Upper lobe of left lung (tissue), 6 donors: ENCODE results near the gene SCLY. TPM values are rescaled to one million over a fixed set of nuclear protein-coding genes. Genes with fewer than 3 reads are reported as not detected.

Source experiments
- ATAC-seq, 2 donors: fragments of 200-7000 bp; cut with Tn5 transposase; one replicate each; pipeline ENCODE4 v1.9.1; 2022; ENCODE audit warnings: mild to moderate bottlenecking in 2 of 2, moderate library complexity in 2 of 2; ENCODE audit not compliant: low FRiP score in 2 of 2
- DNase-seq, 2 donors: peaks; one replicate each; pipeline ENCODE4 v3.0.0-alpha.2; 2019 to 2020
- H3K27ac ChIP-seq, 4 donors: fragments of 200-600 bp; sonication (generic); one replicate each; pipeline ENCODE4 v1.5.1; 2016 to 2019
- H3K27me3 ChIP-seq, 4 donors: fragments of 200-600 bp; sonication (generic); one replicate each; pipeline ENCODE4 v1.5.1; 2017 to 2019
- H3K36me3 ChIP-seq, 4 donors: fragments of 200-600 bp; sonication (generic); one replicate each; pipeline ENCODE4 v1.5.1; 2016 to 2019
- H3K4me1 ChIP-seq, 4 donors: fragments of 200-600 bp; sonication (generic); one replicate each; pipeline ENCODE4 v1.5.1; 2018 to 2019
- H3K4me3 ChIP-seq, 4 donors: fragments of 200-600 bp; sonication (generic); one replicate each; pipeline ENCODE4 v1.5.1; 2017 to 2019; ENCODE audit warnings: mild to moderate bottlenecking in 2 of 4, moderate library complexity in 1 of 4
- H3K9me3 ChIP-seq, 4 donors: fragments of 200-600 bp; sonication (generic); one replicate each; pipeline ENCODE4 v1.5.1; 2018 to 2019
- EP300 ChIP-seq, 4 donors: sonication (generic); formaldehyde crosslinking; IDR thresholded peaks; one replicate each; pipeline ENCODE4 v1.5.1; 2017; ENCODE audit warnings: antibody characterized with exemption in 4 of 4, control low read depth in 2 of 4
- POLR2A ChIP-seq, 4 donors: fragments of 450-650 bp; IDR thresholded peaks; one replicate each; pipeline ENCODE4 v1.5.1; 2016 to 2017; ENCODE audit warnings: antibody characterized with exemption in 4 of 4, mild to moderate bottlenecking in 2 of 4
- POLR2AphosphoS5 ChIP-seq, 2 donors: sonication (generic); formaldehyde crosslinking; IDR thresholded peaks; one replicate each; pipeline ENCODE4 v1.5.1; 2017; ENCODE audit warnings: antibody characterized with exemption in 2 of 2
- WGBS, 2 donors: methylation state at CpG; one replicate each; pipeline ENCODE4 v1.1.5; 2017 to 2018; 5-methylcytosine and 5-hydroxymethylcytosine counted together
- total RNA-seq, 6 donors: library from RNA; depleted of rRNA in 4 of 6; stranded (reverse); fragments of >200 nt in 4 of 6; gene quantifications; one replicate each; pipeline versions ENCODE4 v1.1.0 to v1.2.1, GENCODE V29; 2016 to 2021
- TF ChIP-seq, protein P1 (sequence below), 6 experiments: fragments of 450-650 bp in 4 of 6; fragments of 200-600 bp in 2 of 6; sonication (generic) in 2 of 6; IDR thresholded peaks; one replicate each; pipeline ENCODE4 v1.5.1; 2016 to 2019; ENCODE audit warnings: antibody characterized with exemption in 6 of 6
- donor health status: DM: no; HTN: no; CAD: no; lungs with moderate emphysema.
- donor health status: DM: no; HTN: yes; CAD: no; lungs with severe emphysema.

The SCLY gene
- total RNA-seq, 6 donors from 2014 or later = 9.4 to 19.9 (median 11.1) TPM

GRCh38 chr2:238100049-238100820 lies 39.4 kb downstream of the SCLY start, which contains the start of gene ESPNL:
Gene ESPNL, plus strand, starts transcription at chr2:238100340. Its CDS starts 80 bp downstream, at chr2:238100420.
- H3K36me3 ChIP-seq = no peaks in the 10 kb centered on the region
- TF ChIP-seq EP300 (IDR thresholded peaks at IDR 0.05) (no peak), POLR2A (IDR thresholded peaks at IDR 0.05) (no peak), POLR2AphosphoS5 (IDR thresholded peaks at IDR 0.05) (no peak)
- TF ChIP-seq, protein P1, sequence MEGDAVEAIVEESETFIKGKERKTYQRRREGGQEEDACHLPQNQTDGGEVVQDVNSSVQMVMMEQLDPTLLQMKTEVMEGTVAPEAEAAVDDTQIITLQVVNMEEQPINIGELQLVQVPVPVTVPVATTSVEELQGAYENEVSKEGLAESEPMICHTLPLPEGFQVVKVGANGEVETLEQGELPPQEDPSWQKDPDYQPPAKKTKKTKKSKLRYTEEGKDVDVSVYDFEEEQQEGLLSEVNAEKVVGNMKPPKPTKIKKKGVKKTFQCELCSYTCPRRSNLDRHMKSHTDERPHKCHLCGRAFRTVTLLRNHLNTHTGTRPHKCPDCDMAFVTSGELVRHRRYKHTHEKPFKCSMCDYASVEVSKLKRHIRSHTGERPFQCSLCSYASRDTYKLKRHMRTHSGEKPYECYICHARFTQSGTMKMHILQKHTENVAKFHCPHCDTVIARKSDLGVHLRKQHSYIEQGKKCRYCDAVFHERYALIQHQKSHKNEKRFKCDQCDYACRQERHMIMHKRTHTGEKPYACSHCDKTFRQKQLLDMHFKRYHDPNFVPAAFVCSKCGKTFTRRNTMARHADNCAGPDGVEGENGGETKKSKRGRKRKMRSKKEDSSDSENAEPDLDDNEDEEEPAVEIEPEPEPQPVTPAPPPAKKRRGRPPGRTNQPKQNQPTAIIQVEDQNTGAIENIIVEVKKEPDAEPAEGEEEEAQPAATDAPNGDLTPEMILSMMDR (IDR thresholded peaks at IDR 0.05) = no peak
- H3K27ac ChIP-seq = no peak within 1 kb of the TSS
- H3K4me1 ChIP-seq = peaks cover 0 to 11% (median 5%) of the 10 kb centered on the region in 4 donors
- DNase-seq (peak; percentile 21 to 77), ATAC-seq (no peak)
- H3K4me3 ChIP-seq = no peak within 1 kb of the TSS
- WGBS, 2 donors = 80 to 100% methylated on average over 2 to 38 of the region's 38 CpGs
- H3K27me3 ChIP-seq = no peaks in the 10 kb centered on the region
- no peaks in the 10 kb centered on the region for H3K9me3 ChIP-seq

- Histone ChIP-seq H3K9me3 (no peaks in the 10 kb centered on the region), H3K27ac (no peak overlapping the region), H3K4me3 (no peak overlapping the region), H3K27me3 (no peaks in the 10 kb centered on the region), H3K4me1 (peaks cover 0 to 11% (median 5%) of the 10 kb centered on the region in 4 donors), H3K36me3 (no peaks in the 10 kb centered on the region)
- ATAC-seq (no peak), DNase-seq (peak in 1 of 2 donors; percentile 16)
- WGBS, 2 donors = 86 to 88% methylated on average over 6 to 28 of the region's 28 CpGs
- no peak for TF ChIP-seq POLR2A (IDR thresholded peaks at IDR 0.05)
- no peak for TF ChIP-seq EP300 (IDR thresholded peaks at IDR 0.05)
- no peak for TF ChIP-seq POLR2AphosphoS5 (IDR thresholded peaks at IDR 0.05)
- TF ChIP-seq, protein P1 (IDR thresholded peaks at IDR 0.05) = no peak
These were observed 40.3 kb downstream of the SCLY start for GRCh38 chr2:238100821-238101771.

GRCh38 chr2:238101891-238102841 lies 41.4 kb downstream of the SCLY start:
- WGBS, 2 donors = 72 to 91% methylated on average over 3 to 26 of the region's 30 CpGs
- no peak overlapping the region for H3K27ac ChIP-seq
- peak; percentile 15 to 85 for DNase-seq

More at GRCh38 chr2:238101891-238102841, 41.4 kb downstream of the SCLY start:
- Histone ChIP-seq H3K4me3 (no peak overlapping the region), H3K27me3 (no peaks in the 10 kb centered on the region), H3K9me3 (no peaks in the 10 kb centered on the region), H3K4me1 (peaks cover 0 to 13% (median 7%) of the 10 kb centered on the region in 4 donors), H3K36me3 (no peaks in the 10 kb centered on the region)
- TF ChIP-seq POLR2A (IDR thresholded peaks at IDR 0.05) = no peak
- no peak for TF ChIP-seq EP300 (IDR thresholded peaks at IDR 0.05)
- TF ChIP-seq, protein P1 (IDR thresholded peaks at IDR 0.05) = no peak
- no peak for TF ChIP-seq POLR2AphosphoS5 (IDR thresholded peaks at IDR 0.05)
- ATAC-seq = no peak
